Measurements from ENCODE around the gene CCDC194. TPM values are rescaled to one million over a fixed set of nuclear protein-coding genes. Genes with fewer than 3 reads are reported as not detected.
A peak's percentile ranks its signal among the peaks of the same experiment; 100 is the strongest.

CCDC194 gene
- total and polyA plus RNA-seq, 2 of the 13 experiments (the other 11 are each of a cell fraction or from before 2014, with no cell fraction given) = 0.13 to 0.21 TPM

DNA sequence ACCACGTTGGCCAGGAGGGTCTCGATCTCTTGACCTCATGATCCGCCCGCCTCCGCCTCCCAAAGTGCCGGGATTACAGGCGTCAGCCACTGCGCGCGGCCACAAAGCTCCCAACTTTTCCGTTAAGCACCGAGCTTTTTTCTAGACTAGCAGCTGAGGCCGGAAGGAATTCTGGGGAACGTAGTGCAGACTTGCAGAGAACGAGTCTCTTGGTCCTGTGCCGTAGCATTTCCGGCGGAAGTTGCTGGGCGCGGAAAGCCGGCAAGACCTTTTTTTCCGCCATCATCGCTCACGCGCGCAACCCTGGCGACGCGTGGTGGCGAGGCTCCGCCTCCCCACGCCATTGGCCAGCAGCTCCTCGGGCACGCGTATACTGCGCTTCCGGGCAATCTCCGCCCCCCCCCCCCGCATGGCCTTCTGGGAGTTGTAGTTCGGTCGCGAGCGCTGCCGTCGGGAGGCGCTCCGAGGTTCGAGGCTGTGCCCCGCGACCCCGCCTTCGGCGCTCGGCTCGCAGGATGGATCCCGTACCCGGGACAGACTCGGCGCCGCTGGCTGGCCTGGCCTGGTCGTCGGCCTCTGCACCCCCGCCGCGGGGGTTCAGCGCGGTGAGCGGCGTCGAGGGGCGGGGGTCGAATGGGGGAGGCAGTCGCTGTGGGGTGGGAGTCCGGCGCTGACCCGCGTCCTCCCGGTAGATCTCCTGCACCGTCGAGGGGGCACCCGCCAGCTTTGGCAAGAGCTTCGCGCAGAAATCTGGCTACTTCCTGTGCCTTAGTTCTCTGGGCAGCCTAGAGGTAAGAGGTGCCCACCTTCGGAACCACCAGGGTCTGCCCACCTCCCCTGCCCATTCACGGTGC, 25.9 kb upstream of the CCDC194 start, which contains the start of gene MVB12A (continued):
- TF ChIP-seq POLR2G (IDR thresholded peaks at IDR 0.05; ENCODE audit: low read depth, low read length) = peak; percentile 72
- TF ChIP-seq ZNF550 (CRISPR knock-in tag; IDR thresholded peaks at IDR 0.05; ENCODE audit: borderline replicate concordance) = no peak
- no peak for TF ChIP-seq DPF2 (CRISPR knock-in tag; IDR thresholded peaks at IDR 0.05; ENCODE audit: borderline replicate concordance, low read depth)
- TF ChIP-seq YEATS4 (CRISPR knock-in tag; IDR thresholded peaks at IDR 0.05; ENCODE audit: borderline replicate concordance) = peak; percentile 61; the same call in 1 of the 2 replicates
- no peak for TF ChIP-seq NFKBIZ (CRISPR knock-in tag; IDR thresholded peaks at IDR 0.05)
- no peak for TF ChIP-seq SNAI1 (CRISPR knock-in tag; IDR thresholded peaks at IDR 0.05; ENCODE audit: borderline replicate concordance)
- no peak for TF ChIP-seq IKZF1 (IDR thresholded peaks at IDR 0.05)
- no peak for TF ChIP-seq ZSCAN12 (CRISPR knock-in tag; IDR thresholded peaks at IDR 0.05)
- TF ChIP-seq, protein P1, sequence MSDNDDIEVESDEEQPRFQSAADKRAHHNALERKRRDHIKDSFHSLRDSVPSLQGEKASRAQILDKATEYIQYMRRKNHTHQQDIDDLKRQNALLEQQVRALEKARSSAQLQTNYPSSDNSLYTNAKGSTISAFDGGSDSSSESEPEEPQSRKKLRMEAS (IDR thresholded peaks at IDR 0.05) = peak; percentile 87
- TF ChIP-seq ZNF256 (CRISPR knock-in tag; conservative IDR thresholded peaks at IDR 0.05) = peak; percentile 53; the same call in 1 of the 2 replicates
- TF ChIP-seq JARID2 (CRISPR knock-in tag; IDR thresholded peaks at IDR 0.05; ENCODE audit: insufficient replicate concordance) = peak; percentile 85
- TF ChIP-seq SMAD3 (CRISPR knock-in tag; IDR thresholded peaks at IDR 0.05) = 0 out of 2 replicates have a peak, but pooled peaks have one; percentile 15
- TF ChIP-seq, protein P2, sequence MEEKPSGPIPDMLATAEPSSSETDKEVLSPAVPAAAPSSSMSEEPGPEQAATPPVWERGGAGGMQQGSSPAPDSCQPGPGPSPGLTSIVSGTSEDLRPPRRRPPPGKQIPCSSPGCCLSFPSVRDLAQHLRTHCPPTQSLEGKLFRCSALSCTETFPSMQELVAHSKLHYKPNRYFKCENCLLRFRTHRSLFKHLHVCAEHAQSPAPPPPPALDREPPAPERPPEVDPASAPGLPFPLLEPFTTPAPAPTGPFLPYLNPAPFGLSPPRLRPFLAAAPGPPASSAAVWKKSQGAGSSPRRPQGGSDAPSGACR (CRISPR knock-in tag; IDR thresholded peaks at IDR 0.05) = peak; percentile 58; the same call in 1 of the 2 replicates
- peak; percentile 18; the same call in 1 of the 2 replicates for TF ChIP-seq ZIK1 (CRISPR knock-in tag; IDR thresholded peaks at IDR 0.05; ENCODE audit: borderline replicate concordance, low read depth)
- TF ChIP-seq, protein P3, sequence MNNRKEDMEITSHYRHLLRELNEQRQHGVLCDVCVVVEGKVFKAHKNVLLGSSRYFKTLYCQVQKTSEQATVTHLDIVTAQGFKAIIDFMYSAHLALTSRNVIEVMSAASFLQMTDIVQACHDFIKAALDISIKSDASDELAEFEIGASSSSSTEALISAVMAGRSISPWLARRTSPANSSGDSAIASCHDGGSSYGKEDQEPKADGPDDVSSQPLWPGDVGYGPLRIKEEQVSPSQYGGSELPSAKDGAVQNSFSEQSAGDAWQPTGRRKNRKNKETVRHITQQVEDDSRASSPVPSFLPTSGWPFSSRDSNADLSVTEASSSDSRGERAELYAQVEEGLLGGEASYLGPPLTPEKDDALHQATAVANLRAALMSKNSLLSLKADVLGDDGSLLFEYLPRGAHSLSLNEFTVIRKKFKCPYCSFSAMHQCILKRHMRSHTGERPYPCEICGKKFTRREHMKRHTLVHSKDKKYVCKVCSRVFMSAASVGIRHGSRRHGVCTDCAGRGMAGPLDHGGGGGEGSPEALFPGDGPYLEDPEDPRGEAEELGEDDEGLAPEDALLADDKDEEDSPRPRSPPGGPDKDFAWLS (CRISPR knock-in tag; IDR thresholded peaks at IDR 0.05; ENCODE audit: borderline replicate concordance) = peak; percentile 76; the same call in 1 of the 2 replicates
- TF ChIP-seq REPIN1 (CRISPR knock-in tag; IDR thresholded peaks at IDR 0.05; ENCODE audit: borderline replicate concordance, low read depth) = peak; percentile 36; the same call in 1 of the 2 replicates
- no peak for TF ChIP-seq ZNF614 (CRISPR knock-in tag; IDR thresholded peaks at IDR 0.05; ENCODE audit: borderline replicate concordance)
- 0 out of 2 replicates have a peak, but pooled peaks have one; percentile 41 for TF ChIP-seq ZKSCAN1 (IDR thresholded peaks at IDR 0.05; ENCODE audit: low read length)
- peak; percentile 21 for TF ChIP-seq ZNF883 (CRISPR knock-in tag; IDR thresholded peaks at IDR 0.05; ENCODE audit: not compliant biosample characterization)
- TF ChIP-seq, protein P4, sequence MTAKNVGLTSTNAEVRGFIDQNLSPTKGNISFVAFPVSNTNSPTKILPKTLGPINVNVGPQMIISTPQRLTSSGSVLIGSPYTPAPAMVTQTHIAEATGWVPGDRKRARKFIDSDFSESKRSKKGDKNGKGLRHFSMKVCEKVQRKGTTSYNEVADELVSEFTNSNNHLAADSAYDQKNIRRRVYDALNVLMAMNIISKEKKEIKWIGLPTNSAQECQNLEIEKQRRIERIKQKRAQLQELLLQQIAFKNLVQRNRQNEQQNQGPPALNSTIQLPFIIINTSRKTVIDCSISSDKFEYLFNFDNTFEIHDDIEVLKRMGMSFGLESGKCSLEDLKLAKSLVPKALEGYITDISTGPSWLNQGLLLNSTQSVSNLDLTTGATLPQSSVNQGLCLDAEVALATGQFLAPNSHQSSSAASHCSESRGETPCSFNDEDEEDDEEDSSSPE (CRISPR knock-in tag; IDR thresholded peaks at IDR 0.05) = peak; percentile 90
- TF ChIP-seq, protein P5, sequence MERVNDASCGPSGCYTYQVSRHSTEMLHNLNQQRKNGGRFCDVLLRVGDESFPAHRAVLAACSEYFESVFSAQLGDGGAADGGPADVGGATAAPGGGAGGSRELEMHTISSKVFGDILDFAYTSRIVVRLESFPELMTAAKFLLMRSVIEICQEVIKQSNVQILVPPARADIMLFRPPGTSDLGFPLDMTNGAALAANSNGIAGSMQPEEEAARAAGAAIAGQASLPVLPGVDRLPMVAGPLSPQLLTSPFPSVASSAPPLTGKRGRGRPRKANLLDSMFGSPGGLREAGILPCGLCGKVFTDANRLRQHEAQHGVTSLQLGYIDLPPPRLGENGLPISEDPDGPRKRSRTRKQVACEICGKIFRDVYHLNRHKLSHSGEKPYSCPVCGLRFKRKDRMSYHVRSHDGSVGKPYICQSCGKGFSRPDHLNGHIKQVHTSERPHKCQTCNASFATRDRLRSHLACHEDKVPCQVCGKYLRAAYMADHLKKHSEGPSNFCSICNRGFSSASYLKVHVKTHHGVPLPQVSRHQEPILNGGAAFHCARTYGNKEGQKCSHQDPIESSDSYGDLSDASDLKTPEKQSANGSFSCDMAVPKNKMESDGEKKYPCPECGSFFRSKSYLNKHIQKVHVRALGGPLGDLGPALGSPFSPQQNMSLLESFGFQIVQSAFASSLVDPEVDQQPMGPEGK (CRISPR knock-in tag; IDR thresholded peaks at IDR 0.05) = 0 out of 2 replicates have a peak, but pooled peaks have one; percentile 34
- TF ChIP-seq MEIS2 (CRISPR knock-in tag; IDR thresholded peaks at IDR 0.05) = 0 out of 2 replicates have a peak, but pooled peaks have one; percentile 15
- peak; percentile 34; the same call in 1 of the 2 replicates for TF ChIP-seq KDM1A (CRISPR knock-in tag; IDR thresholded peaks at IDR 0.05)
- TF ChIP-seq ZNF446 (CRISPR knock-in tag; IDR thresholded peaks at IDR 0.05) = no peak
